ENCODE measurements around the gene FGF14. TPM values are rescaled to one million over a fixed set of nuclear protein-coding genes. Genes with fewer than 3 reads are reported as not detected.

The FGF14 gene
- polyA plus RNA-seq, 2 donors = 0.04 to 0.29 TPM

DNA sequence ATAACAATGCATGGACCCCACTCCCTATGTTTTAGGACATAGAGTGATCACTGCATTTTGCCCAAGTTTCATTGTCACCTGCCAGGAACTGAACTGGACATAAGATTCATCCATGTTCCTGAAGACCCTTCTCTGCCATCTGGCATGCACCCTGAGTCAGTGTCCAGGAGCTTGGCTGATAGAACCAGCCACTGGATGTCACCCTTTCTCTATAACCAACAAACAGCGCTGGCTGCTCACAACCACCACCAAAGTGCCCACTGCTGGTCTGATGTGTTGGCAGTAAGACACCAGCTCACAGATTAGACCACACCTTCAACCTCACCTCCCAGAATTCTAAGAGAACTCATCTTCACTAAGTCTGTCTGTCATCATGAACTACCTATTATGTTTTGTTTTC lies 616.0 kb downstream of the FGF14 start:
- Histone ChIP-seq H3K36me3 (ENCODE audit: control insufficient read depth in 2 of 2, insufficient read depth in 2 of 2, low read length in 1 of 2) (no peaks in the 10 kb centered on the region), H3K27me3 (ENCODE audit: control insufficient read depth in 1 of 2, insufficient read depth in 2 of 2, low read length in 2 of 2) (no peaks in the 10 kb centered on the region), H3K9me3 (ENCODE audit: control insufficient read depth in 2 of 2, insufficient read depth in 1 of 2, low read depth in 1 of 2, low read length in 1 of 2) (peaks cover 0 to under 1% of the 10 kb centered on the region in 2 donors), H3K4me1 (ENCODE audit: control insufficient read depth in 2 of 2, insufficient read depth in 2 of 2, low read length in 1 of 2) (no peaks in the 10 kb centered on the region), H3K27ac (ENCODE audit: low read depth in 2 of 2, low read length in 1 of 2) (no peak overlapping the region), H3K4me3 (ENCODE audit: low read depth in 1 of 2, low read length in 2 of 2) (no peak overlapping the region)
- 37 to 47% methylated on average over 1 of the region's 1 CpG for WGBS, 2 donors

DNA sequence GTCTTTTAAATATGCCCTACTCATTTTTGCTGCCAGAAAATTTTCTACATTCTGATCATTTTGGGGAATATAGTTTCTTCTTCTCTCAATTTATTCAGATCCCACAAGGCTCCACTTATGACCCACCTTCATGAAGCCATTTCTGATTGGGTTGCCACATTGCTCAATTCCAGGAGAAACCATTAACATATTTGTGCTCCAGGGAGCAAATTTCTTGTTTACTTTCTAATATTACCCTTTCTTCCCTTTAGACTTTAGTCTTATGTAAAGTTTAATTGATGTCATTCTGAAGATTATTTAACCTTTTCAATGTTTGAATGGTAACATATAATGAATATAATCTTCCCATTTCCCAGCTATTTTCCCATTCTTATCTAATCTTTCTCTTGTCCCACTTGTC lies 617.5 kb downstream of the FGF14 start:
- H3K4me3 ChIP-seq (ENCODE audit: low read depth in 1 of 2, low read length in 2 of 2) = no peak overlapping the region
- H3K4me1 ChIP-seq (ENCODE audit: control insufficient read depth in 2 of 2, insufficient read depth in 2 of 2, low read length in 1 of 2) = no peaks in the 10 kb centered on the region
- H3K27me3 ChIP-seq (ENCODE audit: control insufficient read depth in 1 of 2, insufficient read depth in 2 of 2, low read length in 2 of 2) = no peaks in the 10 kb centered on the region

DNA sequence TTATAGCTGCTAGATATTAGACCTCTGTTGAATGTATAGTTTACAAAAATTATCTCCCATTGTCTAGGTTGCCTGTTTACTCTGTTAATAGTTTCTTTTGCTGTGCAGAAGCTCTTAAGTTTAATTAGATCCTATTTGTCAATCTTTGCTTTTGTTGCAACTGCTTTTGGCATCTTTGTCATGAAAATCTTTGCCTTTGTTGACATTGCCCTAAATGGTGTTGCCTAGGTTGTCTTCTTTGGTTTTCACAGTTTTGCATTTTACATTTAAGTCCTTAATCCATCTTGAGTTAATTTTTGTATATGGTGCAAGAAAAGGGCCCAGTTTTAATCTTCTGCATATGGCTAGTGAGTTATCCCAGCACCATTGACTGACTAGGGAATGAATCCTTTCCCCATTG lies 618.3 kb downstream of the FGF14 start:
- peaks cover 0 to 4% of the 10 kb centered on the region in 2 donors for H3K9me3 ChIP-seq (ENCODE audit: control insufficient read depth in 2 of 2, insufficient read depth in 1 of 2, low read depth in 1 of 2, low read length in 1 of 2)
- no peaks in the 10 kb centered on the region for H3K27me3 ChIP-seq (ENCODE audit: control insufficient read depth in 1 of 2, insufficient read depth in 2 of 2, low read length in 2 of 2)
- H3K36me3 ChIP-seq (ENCODE audit: control insufficient read depth in 2 of 2, insufficient read depth in 2 of 2, low read length in 1 of 2) = no peaks in the 10 kb centered on the region

More for the DNA sequence above, 617.5 kb downstream of the FGF14 start:
- Histone ChIP-seq H3K9me3 (ENCODE audit: control insufficient read depth in 2 of 2, insufficient read depth in 1 of 2, low read depth in 1 of 2, low read length in 1 of 2) (peaks cover 0 to 4% of the 10 kb centered on the region in 2 donors), H3K36me3 (ENCODE audit: control insufficient read depth in 2 of 2, insufficient read depth in 2 of 2, low read length in 1 of 2) (no peaks in the 10 kb centered on the region), H3K27ac (ENCODE audit: low read depth in 2 of 2, low read length in 1 of 2) (no peak overlapping the region)

DNA sequence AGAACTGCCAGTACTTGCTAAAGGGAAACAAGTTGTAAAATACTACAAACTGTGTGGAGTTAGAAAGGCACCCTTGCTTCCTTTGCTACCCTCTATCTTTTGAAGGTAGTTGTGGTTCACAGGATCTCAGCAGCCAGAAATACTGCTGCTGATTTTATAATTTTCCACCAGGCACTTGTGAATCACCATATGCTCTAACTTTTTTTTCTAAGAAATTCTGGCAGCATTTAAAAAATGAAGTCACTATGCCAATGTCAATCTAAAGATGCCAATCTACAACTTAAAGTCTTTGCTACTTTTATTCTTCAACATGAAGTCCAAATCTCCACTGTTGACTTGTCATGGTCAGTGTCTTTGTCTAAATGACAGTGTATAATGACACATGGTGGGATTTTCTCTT lies 621.6 kb downstream of the FGF14 start:
- H3K27ac ChIP-seq (ENCODE audit: low read depth in 2 of 2, low read length in 1 of 2) = no peak overlapping the region

More for the DNA sequence above, 618.3 kb downstream of the FGF14 start:
- Histone ChIP-seq H3K4me1 (ENCODE audit: control insufficient read depth in 2 of 2, insufficient read depth in 2 of 2, low read length in 1 of 2) (no peaks in the 10 kb centered on the region), H3K27ac (ENCODE audit: low read depth in 2 of 2, low read length in 1 of 2) (no peak overlapping the region), H3K4me3 (ENCODE audit: low read depth in 1 of 2, low read length in 2 of 2) (no peak overlapping the region)

DNA sequence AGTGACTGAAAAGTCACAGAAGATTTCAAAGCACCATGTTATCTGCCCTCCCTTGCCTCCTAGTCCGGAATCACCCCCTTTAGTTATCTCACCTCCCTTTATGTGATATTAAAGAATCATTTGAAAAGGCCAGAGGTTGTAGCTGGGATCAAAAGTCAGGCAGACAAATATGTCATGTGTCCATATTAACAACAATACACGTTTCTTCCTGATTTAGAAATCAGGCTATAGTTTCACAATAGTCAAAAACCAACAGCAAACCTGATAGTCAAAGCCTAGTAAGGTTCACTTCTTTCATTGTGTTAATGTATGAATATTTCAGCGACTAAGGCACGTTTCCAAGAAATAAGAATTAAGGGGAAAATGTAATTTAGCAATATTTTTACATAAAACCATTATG lies 622.7 kb downstream of the FGF14 start:
- 69 to 71% methylated on average over 4 of the region's 4 CpGs for WGBS, 2 donors
- no peaks in the 10 kb centered on the region for H3K27me3 ChIP-seq (ENCODE audit: control insufficient read depth in 1 of 2, insufficient read depth in 2 of 2, low read length in 2 of 2)
- H3K36me3 ChIP-seq (ENCODE audit: control insufficient read depth in 2 of 2, insufficient read depth in 2 of 2, low read length in 1 of 2) = no peaks in the 10 kb centered on the region
- peaks cover 0 to 4% of the 10 kb centered on the region in 2 donors for H3K9me3 ChIP-seq (ENCODE audit: control insufficient read depth in 2 of 2, insufficient read depth in 1 of 2, low read depth in 1 of 2, low read length in 1 of 2)
- H3K4me1 ChIP-seq (ENCODE audit: control insufficient read depth in 2 of 2, insufficient read depth in 2 of 2, low read length in 1 of 2) = no peaks in the 10 kb centered on the region
- no peak overlapping the region for H3K4me3 ChIP-seq (ENCODE audit: low read depth in 1 of 2, low read length in 2 of 2)
- H3K27ac ChIP-seq (ENCODE audit: low read depth in 2 of 2, low read length in 1 of 2) = no peak overlapping the region

More for the DNA sequence above, 621.6 kb downstream of the FGF14 start:
- Histone ChIP-seq H3K4me3 (ENCODE audit: low read depth in 1 of 2, low read length in 2 of 2) (no peak overlapping the region), H3K36me3 (ENCODE audit: control insufficient read depth in 2 of 2, insufficient read depth in 2 of 2, low read length in 1 of 2) (no peaks in the 10 kb centered on the region), H3K4me1 (ENCODE audit: control insufficient read depth in 2 of 2, insufficient read depth in 2 of 2, low read length in 1 of 2) (no peaks in the 10 kb centered on the region), H3K27me3 (ENCODE audit: control insufficient read depth in 1 of 2, insufficient read depth in 2 of 2, low read length in 2 of 2) (no peaks in the 10 kb centered on the region), H3K9me3 (ENCODE audit: control insufficient read depth in 2 of 2, insufficient read depth in 1 of 2, low read depth in 1 of 2, low read length in 1 of 2) (peaks cover 0 to 4% of the 10 kb centered on the region in 2 donors)

DNA sequence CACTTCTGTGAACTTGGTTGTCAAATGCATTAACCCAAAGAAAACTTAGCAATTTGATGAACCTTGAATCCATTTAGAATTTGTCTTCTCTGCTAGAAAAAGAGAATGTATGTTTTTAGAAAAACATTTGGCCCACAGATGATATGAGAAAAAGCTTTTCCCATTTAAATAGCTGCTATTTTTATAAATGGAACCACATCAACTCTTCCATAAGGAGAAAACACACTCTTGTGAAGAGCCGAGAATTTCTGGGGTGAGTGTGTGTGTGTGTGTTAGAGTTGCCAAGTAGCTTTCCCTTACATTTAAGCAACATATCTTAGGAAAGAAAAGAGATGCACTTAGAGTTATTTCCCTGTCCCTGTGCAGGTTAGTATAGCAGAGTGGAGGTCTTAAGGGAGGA lies 626.6 kb downstream of the FGF14 start:
- Histone ChIP-seq H3K27me3 (ENCODE audit: control insufficient read depth in 1 of 2, insufficient read depth in 2 of 2, low read length in 2 of 2) (no peaks in the 10 kb centered on the region), H3K4me3 (ENCODE audit: low read depth in 1 of 2, low read length in 2 of 2) (no peak overlapping the region), H3K36me3 (ENCODE audit: control insufficient read depth in 2 of 2, insufficient read depth in 2 of 2, low read length in 1 of 2) (no peaks in the 10 kb centered on the region), H3K27ac (ENCODE audit: low read depth in 2 of 2, low read length in 1 of 2) (no peak overlapping the region), H3K9me3 (ENCODE audit: control insufficient read depth in 2 of 2, insufficient read depth in 1 of 2, low read depth in 1 of 2, low read length in 1 of 2) (no peaks in the 10 kb centered on the region), H3K4me1 (ENCODE audit: control insufficient read depth in 2 of 2, insufficient read depth in 2 of 2, low read length in 1 of 2) (no peaks in the 10 kb centered on the region)
- WGBS, 2 donors = 80 to 86% methylated on average over 1 of the region's 1 CpG

DNA sequence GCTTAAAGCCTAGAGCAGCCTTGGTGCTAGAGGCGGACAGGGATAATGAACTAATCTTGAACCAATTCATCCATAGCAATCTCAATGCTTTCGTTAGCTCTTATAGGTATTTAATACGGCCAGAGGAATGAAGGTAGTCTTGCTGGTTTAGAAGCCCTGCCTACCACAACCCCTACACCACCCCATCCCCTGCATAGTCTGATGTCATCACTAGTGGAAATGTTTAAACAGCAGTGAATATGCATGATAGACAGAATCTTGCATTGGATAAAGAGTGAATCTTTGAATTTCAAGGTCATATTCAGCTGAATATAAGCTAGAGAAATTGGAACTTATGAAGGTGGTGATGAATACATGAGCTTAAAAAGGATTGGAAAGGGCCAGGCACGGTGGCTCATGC lies 627.5 kb downstream of the FGF14 start:
- no peaks in the 10 kb centered on the region for H3K4me1 ChIP-seq (ENCODE audit: control insufficient read depth in 2 of 2, insufficient read depth in 2 of 2, low read length in 1 of 2)
- no peak overlapping the region for H3K27ac ChIP-seq (ENCODE audit: low read depth in 2 of 2, low read length in 1 of 2)
- 87 to 90% methylated on average over 4 of the region's 4 CpGs for WGBS, 2 donors
- no peak overlapping the region for H3K4me3 ChIP-seq (ENCODE audit: low read depth in 1 of 2, low read length in 2 of 2)
- no peaks in the 10 kb centered on the region for H3K36me3 ChIP-seq (ENCODE audit: control insufficient read depth in 2 of 2, insufficient read depth in 2 of 2, low read length in 1 of 2)
- no peaks in the 10 kb centered on the region for H3K27me3 ChIP-seq (ENCODE audit: control insufficient read depth in 1 of 2, insufficient read depth in 2 of 2, low read length in 2 of 2)
- H3K9me3 ChIP-seq (ENCODE audit: control insufficient read depth in 2 of 2, insufficient read depth in 1 of 2, low read depth in 1 of 2, low read length in 1 of 2) = no peaks in the 10 kb centered on the region

DNA sequence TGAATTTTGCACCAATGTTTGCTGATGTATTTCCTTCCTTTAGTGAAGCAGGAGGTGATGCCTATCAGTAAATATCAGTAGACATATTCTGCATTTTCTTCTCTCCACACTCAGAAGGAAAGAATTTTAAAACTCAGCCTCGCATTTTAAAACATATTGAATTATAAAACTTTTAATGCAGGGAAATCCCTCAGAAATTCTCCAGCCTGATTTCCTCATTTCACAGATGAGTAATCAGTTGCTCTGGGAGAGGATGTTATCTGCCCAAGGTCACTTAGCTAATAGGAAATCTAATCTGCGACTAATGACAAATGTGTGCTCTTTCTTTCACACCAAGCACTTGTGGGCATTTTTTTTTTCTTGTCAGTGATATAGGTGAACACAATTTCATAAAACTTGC lies 628.8 kb downstream of the FGF14 start:
- Histone ChIP-seq H3K9me3 (ENCODE audit: control insufficient read depth in 2 of 2, insufficient read depth in 1 of 2, low read depth in 1 of 2, low read length in 1 of 2) (no peaks in the 10 kb centered on the region), H3K36me3 (ENCODE audit: control insufficient read depth in 2 of 2, insufficient read depth in 2 of 2, low read length in 1 of 2) (no peaks in the 10 kb centered on the region), H3K4me3 (ENCODE audit: low read depth in 1 of 2, low read length in 2 of 2) (no peak overlapping the region), H3K27ac (ENCODE audit: low read depth in 2 of 2, low read length in 1 of 2) (no peak overlapping the region), H3K4me1 (ENCODE audit: control insufficient read depth in 2 of 2, insufficient read depth in 2 of 2, low read length in 1 of 2) (no peaks in the 10 kb centered on the region), H3K27me3 (ENCODE audit: control insufficient read depth in 1 of 2, insufficient read depth in 2 of 2, low read length in 2 of 2) (no peaks in the 10 kb centered on the region)
- WGBS, 2 donors = 70 to 73% methylated on average over 2 of the region's 2 CpGs

DNA sequence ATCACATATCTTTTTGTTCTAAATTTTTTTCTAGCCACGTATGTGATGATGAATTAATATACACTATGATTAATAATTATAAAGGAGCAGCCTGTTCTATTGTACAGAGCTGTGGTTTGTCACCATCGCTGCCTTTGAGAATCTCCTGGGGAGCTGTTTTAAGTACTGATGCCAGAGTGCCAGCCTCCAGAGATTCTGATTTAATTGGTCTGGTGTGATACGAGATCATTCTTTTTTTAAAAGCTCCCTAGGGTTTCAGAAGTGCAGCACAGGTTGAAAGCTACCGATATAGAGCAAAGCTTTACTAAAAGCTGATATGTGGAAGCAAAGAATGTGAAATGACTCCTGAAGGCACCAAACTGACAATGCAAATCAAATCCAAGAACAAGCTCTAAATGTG lies 634.7 kb downstream of the FGF14 start:
- no peak overlapping the region for H3K27ac ChIP-seq (ENCODE audit: low read depth in 2 of 2, low read length in 1 of 2)
- H3K36me3 ChIP-seq (ENCODE audit: control insufficient read depth in 2 of 2, insufficient read depth in 2 of 2, low read length in 1 of 2) = no peaks in the 10 kb centered on the region
- no peaks in the 10 kb centered on the region for H3K9me3 ChIP-seq (ENCODE audit: control insufficient read depth in 2 of 2, insufficient read depth in 1 of 2, low read depth in 1 of 2, low read length in 1 of 2)
- H3K4me3 ChIP-seq (ENCODE audit: low read depth in 1 of 2, low read length in 2 of 2) = no peak overlapping the region
- H3K27me3 ChIP-seq (ENCODE audit: control insufficient read depth in 1 of 2, insufficient read depth in 2 of 2, low read length in 2 of 2) = no peaks in the 10 kb centered on the region
- no peaks in the 10 kb centered on the region for H3K4me1 ChIP-seq (ENCODE audit: control insufficient read depth in 2 of 2, insufficient read depth in 2 of 2, low read length in 1 of 2)
- 82 to 85% methylated on average over 4 of the region's 4 CpGs for WGBS, 2 donors

DNA sequence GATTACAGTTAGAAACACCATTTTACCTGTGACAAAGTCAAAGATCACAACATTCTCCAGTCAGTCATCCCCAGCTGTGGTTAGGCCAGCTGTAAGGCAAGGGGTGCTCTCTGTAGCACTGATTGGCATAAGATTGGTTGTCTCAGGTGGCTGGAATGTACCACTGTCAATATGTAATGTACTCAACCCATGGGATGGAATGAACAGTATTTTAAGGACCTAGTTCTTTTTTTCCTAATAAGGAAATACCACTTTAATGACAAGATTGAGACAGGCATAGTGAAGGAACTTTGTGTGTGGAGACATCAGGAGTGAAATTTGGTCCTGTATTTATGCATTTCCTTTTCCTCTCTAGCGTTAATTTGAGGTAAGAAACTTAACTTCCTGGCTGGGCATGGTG lies 638.7 kb downstream of the FGF14 start:
- H3K27me3 ChIP-seq (ENCODE audit: control insufficient read depth in 1 of 2, insufficient read depth in 2 of 2, low read length in 2 of 2) = no peaks in the 10 kb centered on the region
- 45 to 61% methylated on average over 1 of the region's 1 CpG for WGBS, 2 donors
- no peak overlapping the region for H3K4me3 ChIP-seq (ENCODE audit: low read depth in 1 of 2, low read length in 2 of 2)
- H3K4me1 ChIP-seq (ENCODE audit: control insufficient read depth in 2 of 2, insufficient read depth in 2 of 2, low read length in 1 of 2) = no peaks in the 10 kb centered on the region
- H3K9me3 ChIP-seq (ENCODE audit: control insufficient read depth in 2 of 2, insufficient read depth in 1 of 2, low read depth in 1 of 2, low read length in 1 of 2) = no peaks in the 10 kb centered on the region
- H3K27ac ChIP-seq (ENCODE audit: low read depth in 2 of 2, low read length in 1 of 2) = no peak overlapping the region
- H3K36me3 ChIP-seq (ENCODE audit: control insufficient read depth in 2 of 2, insufficient read depth in 2 of 2, low read length in 1 of 2) = no peaks in the 10 kb centered on the region
